Stimulated activated CD8-positive, alpha-beta memory T cell treated with anti-CD3 and anti-CD28 coated beads, Interleukin-12 subunit alpha, Interleukin-12 subunit beta, amount 100 ng/mL, for 4 hours (primary cell): Measurements from ENCODE around the gene RAB25.
"Not testable (repeated sequence)": the region's sequence is repeated elsewhere in the genome, so short reads cannot be mapped to it uniquely, and the experiment has no call there.

ENCODE experiments used
- DNase-seq: peaks from one replicate; pipeline ENCODE4 v3.0.0-alpha.2; 2020; ENCODE audit warnings: low read depth

The RAB25 gene

DNA sequence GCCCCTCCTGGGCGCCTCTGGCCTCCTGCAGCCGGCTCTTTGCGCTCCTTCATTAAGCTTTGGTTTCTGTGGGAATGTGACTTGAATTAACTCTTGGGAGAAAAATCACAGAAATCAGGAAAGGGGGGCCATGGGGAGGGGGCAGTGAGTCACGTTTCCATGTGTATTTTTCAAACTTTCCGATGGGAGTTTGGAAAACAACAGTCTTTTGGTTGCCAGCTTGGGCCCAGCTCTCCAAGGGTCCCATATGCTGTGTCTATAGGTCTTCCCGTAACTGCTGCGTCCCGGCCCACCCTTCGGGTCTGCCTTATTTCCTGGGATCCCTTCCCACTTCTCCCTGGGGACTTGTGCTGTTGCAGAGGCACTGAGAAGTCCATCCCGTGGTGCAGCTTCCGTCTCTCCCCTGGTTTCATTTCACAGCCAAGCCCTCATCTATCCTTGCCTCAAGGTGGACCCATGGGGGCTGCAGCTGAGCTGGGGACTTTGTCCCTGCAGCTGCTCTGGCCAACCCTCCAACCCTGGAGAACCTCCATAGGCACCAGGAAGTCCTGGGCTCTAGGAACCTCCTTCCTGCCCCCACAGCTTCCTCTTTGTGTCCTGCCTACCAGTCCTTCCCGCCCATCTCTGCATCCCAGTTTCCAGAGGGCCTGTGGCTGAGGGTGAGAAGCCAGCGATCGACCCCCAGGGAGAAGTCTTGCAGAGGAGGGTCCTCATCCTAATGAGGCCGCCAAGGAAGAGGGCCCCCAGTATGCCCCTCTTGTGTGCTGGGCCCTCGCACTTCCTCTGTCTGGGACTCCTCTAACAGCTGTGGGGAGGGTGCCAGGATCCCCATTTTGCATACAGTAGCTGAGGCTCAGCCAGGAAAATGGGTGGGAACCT lies 41.9 kb downstream of the RAB25 start:
- no peak for DNase-seq

DNA sequence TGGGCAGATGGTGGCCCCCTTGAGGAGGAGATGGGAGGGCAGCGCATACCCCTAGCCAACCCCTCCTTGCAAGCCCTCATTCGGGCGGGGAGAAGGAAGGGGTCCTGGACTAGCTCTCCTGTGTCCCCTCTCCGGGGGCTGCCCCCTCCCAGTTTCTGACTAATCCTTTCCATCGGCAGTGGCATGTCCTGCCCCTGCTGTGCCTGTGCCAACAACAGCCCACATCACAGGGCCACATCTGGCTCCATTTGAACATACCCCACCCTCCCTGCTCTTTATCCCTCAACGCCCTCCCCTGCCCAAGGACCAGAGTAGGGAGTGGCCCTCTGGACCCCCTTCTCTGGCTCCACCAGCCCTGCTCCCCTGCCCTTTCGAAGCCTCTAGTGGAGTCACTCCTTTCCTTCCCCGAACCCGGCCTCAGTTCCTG lies 42.6 kb downstream of the RAB25 start:
- DNase-seq, result no peak

DNA sequence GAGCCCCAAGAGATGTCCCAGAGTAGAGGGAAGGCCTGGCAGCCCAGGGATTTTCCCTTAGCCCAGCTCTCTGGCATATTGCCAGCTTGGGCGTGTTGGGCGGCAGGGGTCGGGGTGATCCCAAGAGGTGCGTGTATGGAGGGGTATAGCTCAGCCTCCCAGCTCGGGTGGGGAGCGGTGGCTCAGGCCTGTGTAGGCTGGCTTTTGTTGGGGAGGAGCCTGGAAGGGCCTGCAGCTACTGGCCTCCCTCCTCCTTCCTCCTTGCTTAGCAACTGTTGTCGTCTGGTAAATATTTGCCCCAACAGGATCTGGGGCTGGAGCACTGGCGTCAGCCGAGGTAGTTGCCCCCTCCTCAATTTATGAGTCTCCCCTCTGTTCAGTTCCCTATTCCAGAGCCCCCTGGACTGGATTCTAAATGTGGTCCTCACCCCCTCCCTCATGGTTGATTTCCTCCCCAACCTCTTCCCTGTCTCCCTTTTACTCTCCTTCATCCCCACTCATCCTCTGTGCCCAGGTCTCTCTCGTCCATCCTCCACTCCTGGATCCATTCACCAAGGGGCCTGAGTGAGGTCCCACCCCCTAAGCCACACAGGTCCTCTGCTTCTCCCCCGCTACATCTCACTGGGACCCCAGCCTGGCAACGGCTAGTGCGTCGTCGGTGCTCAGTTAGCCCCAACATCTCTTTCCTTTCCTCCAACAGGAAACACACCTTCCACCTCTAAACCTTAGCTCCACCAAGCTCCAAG lies 43.3 kb downstream of the RAB25 start:
- no peak for DNase-seq

DNA sequence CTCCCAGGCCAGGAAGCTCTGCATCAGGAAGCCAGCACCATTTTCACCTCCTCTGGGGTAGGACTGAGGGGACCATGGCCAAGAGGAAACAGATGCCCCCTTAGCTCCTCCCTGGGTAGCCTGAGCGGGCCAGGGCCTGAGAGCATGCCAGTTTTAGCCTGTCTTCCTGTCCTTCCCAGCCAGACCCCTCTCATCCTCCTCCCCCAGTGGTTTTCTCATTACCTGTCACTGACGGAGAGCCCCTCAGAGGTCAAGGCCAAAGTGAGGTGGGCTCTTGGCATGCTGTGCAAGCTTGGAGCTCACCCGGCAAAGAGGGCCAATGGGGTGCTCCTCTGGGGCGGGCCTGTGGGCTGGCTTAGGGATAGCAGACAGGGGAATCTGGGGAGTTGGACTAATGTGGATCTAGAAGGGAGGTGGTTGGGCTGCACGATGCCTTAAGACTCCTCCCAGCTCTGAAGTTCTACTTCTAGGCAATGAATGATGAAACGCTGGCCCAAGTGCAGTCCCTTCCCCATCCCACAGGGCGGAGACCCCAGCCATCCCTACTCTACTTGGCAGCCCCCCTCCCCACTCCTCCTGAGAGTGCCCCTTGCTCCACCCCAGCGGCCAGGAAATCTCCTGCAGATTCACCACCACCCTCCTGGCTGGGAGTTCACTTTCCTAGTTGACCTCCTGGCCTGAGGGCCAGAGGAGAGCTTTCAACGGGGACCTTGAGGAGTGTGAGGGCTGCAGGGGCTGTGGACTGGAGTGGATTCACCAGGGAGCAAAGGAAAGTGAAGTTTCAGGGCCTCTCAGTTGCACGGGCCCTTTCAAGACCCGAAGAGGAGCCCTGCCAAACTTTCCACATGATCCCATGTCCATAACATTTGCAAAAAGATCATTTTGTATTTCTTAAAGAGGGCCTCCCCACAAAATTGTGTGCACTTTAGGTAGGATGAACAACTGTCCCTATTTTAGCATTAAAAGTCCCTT lies 44.2 kb downstream of the RAB25 start:
- no peak for DNase-seq

DNA sequence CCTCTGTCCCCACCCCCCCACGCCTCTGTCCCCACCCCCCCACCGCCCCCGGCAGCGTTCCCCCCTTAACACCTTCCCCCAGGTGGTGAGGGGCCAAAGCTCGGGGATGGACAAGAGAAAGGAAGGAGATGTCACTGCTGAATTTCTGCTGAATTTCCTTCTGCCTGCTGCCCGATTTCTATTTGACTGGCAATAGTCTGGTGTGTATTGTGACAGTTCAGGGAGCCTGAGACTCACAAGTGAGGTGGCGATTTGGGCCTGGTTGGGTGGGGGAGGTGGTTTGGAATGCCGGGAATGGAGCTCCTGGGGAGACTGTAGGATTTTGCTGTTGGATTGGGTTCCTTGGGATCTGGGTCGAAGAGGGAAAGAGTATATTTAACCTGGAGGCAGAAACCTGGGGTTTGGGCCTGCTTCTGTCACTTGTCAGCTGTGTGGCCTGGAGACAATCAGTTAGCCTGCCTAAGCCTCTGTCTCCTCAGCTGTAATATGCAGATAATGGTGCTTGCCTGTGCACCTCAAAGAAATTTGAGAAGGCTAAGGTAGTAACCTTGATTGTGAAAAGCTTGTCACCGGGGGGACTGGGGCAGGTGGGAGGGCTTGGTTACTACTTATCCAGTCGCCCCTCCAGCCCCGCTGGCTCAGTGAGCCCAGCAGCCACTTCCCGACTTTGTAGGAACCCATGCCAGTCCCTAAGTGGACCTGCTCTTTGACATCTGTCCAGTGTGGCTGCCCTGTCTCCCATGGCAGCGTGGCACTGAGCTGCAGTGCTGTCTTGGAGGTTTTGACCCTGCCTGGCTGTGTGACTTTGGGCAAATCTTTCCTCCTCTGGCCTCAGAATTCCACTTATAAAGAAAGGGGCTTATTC lies 45.9 kb downstream of the RAB25 start:
- DNase-seq, result no peak

DNA sequence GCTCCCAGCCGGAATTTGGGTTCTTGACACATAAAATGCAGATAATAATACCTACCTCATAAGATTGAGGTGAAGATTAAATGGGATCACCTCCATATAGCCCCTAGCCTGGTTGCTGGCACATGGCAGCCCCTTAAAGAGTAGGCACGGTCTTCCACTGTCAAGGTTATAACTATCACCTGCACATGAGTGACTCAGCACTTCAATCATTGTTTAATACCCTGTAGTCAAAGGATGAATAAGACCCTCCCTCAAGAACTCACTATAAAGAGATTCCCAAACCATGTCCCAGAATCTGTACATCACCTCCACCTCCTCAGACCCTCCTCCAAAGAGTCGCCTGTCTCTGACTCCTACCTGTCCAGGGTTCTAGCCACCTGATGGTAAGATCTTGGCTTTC lies 47.1 kb downstream of the RAB25 start:
- no peak for DNase-seq

DNA sequence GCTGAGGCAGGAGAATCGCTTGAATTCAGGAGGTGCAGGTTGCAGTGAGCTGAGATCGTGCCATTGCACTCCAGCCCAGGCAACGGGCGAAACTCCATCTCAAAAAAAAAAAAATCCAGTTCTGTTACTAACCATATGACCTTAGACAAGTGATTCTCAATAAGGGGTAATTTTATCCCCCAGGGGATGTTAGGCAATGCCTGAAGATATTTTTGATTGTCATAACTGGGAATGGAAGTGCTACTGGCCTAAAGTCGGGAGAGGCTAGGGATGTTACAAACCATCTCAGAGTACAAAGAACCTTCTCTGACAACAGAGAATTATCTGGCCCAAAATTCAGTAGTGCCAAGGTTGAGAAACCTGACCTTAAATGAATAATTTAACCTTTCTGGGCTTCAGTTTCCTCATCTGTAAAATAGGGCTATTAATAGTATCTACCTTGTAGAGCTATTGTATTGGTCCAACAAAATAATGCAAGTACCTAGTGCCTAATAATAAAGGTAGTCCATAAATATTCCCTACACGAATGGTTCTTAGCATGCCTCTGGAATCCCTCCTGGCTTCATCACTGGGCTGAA lies 47.8 kb downstream of the RAB25 start:
- DNase-seq, result no peak

DNA sequence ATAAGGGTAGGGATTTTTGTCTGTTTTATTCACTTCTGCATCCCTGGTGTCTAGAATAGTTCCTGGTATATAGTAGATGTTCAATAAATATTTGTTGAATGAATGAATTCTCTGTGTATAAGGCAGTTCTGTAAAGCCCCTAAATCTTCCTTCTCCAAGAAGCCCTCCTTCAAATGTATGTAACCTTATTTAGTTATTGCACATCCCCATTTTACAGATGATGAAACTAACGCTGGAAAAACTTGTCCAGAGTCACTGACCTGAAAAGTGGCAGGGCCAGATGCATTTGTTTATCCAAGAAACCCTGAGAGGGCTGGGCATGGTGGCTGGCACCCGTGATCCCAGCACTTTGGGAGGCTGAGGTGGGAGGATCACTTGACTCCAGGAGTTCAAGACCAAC lies 49.3 kb downstream of the RAB25 start:
- no peak for DNase-seq

DNA sequence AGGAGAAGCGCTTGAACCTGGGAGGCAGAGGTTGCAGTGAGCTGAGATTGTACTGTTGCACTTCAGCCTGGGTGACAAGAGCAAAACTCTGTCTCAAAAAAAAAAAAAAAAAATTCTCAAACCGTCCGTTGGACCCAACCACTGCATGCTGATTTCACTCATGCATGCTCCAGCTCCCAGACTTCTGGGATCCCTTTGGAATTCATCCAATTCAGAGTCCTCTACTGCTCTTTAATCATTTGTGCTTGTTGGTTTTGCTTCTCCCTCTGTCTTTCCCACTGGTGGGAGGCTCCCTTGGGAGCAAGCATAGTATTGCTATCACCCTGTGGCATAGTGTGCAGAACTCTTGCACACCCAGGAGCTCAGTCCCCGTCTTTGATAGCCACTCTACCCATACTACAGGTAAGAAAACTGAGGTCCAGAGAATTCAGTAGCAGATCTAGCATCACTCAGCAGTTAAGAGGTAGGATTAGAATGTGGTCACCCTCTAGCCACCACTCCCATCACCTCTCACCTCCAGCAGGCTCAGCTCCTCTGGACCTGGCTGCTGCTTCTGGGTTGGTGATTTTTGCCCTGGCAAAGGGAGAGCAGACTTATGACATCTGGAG lies 50.5 kb downstream of the RAB25 start:
- no peak for DNase-seq

DNA sequence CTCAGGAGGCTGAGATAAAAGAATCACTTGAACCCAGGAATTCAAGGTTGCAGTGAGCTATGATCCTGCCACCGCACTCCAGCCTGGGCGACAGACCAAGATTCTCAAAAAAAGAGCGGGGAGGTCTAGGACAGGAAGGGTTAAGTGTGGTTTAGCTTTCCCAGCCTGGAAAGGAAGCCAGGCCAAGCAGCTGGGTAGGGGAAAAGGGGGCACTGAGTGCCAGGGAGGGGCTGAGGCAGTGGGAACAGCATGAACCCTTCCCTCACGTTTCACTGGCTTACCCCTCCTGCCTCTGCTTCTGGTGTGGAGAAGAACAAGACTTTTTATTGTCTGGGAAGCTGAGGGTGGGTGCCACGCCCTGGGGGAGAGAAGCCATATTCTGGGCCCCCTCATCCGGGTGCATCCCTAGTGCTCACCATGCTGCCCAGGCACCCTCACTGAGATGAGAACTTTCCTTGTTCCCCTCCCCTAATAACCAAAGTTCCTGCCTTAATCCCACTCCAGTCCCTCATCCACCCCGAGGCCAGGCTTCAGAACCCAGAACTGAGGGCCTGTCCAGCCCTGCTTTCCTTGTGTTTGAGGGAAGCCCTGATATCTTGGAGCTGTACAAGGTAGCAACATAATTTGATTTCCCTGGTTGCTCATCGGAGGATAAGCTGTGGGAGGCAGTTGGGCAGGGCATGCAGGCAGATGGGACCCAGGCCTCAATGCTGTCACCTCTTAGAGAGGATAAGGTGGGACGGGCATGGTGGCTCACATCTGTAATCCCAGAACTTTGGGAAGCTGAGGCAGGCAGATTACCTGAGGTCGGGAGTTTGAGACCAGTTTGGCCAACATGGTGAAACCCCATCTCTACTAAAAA lies 51.5 kb downstream of the RAB25 start:
- DNase-seq, result no peak

DNA sequence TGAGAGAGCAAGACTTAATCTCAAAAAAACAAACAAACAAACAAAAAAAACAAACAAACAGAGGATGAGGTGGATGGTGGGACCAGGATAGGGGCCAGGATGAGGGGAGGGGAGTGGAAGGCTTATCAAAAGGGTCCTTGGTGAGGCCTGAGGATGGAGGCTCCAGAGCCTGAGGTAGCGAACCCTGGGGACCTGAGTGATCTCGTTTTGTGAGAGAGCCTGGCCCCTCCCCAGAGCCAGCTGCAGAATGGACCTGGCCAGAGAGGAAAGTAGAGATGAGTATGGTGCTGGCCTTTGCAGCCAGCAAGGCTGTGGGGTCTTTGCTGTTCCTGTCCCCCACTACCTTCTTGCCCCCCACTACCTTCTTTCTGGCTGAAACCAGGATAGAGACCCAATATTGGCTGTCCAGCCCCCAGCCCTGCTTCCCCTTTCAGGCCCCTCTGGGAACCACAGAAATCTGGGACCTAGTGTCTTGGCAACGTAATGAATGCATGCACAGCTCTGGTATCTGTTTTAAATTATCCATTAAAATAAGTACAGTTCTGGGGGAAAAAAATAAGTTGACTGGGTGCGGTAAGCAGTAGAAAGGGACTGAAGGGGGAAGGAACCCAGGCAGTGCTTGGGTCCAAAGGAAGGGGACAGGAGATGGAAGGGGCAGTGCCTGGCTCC lies 52.5 kb downstream of the RAB25 start:
- no peak for DNase-seq

DNA sequence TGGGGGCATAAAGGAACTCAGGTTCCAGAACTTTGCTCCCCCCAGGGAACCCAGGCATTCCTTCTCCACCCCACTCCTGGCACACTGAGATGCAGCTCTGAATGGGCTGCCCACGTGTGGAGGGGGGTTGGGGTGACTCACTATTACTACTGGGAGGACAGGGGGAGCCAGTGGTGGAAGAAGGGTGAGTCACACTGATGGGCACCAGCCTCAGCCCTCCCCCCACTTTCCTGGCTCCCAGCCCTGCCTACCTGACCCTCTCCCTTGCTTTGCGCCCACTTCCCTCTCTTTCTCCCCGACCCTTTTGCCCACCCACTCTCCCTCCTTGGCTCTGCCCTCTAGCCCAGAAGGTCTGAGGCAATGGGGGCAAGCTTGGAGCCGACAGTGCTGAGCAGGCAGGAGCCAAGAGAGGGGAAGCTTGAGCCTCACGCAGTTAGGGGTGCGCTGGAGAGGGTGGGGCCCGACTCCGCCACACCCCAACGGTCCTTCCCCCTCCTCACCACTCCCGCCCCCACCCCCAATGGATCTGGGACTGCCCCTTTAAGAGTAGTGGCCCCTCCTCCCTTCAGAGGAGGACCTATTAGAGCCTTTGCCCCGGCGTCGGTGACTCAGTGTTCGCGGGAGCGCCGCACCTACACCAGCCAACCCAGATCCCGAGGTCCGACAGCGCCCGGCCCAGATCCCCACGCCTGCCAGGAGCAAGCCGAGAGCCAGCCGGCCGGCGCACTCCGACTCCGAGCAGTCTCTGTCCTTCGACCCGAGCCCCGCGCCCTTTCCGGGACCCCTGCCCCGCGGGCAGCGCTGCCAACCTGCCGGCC lies 53.4 kb downstream of the RAB25 start, which contains the start of gene LMNA:
Gene LMNA, plus strand, starts transcription at position 611 of the 818 bp plus-strand sequence. CDS start 208 bp downstream, outside the sequence.
- DNase-seq, result peak; percentile 70

DNA sequence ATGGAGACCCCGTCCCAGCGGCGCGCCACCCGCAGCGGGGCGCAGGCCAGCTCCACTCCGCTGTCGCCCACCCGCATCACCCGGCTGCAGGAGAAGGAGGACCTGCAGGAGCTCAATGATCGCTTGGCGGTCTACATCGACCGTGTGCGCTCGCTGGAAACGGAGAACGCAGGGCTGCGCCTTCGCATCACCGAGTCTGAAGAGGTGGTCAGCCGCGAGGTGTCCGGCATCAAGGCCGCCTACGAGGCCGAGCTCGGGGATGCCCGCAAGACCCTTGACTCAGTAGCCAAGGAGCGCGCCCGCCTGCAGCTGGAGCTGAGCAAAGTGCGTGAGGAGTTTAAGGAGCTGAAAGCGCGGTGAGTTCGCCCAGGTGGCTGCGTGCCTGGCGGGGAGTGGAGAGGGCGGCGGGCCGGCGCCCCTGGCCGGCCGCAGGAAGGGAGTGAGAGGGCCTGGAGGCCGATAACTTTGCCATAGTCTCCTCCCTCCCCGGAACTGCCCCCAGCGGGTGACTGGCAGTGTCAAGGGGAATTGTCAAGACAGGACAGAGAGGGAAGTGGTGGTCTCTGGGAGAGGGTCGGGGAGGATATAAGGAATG lies 54.1 kb downstream of the RAB25 start:
- no peak for DNase-seq

DNA sequence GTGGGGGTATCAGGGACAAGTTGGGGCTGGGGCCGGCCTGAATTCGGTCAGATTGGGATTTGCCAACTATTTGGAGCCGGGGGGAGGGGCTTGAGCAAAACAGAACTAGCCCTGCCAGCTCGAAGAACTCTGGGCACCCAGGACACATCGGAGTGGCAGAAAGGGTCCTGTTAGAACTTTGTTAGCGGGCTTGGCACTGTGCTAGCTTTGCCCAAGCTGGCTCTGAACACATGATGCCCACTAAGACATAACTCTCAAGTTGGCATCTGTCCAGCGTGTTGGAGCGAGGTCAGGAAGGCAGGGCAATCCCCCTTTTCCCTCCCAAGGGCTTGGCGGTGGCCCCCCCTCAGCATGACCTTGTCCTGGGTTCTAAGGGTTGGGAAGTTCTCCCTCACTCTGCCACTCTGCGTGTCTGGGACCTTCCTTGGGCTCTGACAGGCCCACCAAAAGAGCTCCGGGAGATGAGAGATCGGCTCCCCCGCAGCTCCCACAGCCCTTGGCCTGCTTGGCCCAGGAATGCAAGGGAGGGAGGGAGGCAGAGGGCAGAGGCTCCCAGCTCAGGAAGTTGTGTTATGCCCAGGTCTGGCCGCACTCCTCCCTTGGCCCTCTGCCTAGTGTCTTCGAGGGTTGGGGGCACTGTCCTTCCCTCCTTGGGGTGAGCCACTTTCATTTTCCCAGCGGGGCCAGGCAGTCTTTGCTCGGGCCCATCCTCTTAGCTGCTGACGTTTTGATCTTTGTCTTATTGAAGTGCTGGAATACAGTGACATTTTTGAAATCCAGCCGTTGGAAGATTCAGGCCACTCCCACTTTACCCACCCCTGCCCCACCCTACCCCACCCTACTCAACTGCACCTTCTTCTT lies 54.8 kb downstream of the RAB25 start:
- no peak for DNase-seq

DNA sequence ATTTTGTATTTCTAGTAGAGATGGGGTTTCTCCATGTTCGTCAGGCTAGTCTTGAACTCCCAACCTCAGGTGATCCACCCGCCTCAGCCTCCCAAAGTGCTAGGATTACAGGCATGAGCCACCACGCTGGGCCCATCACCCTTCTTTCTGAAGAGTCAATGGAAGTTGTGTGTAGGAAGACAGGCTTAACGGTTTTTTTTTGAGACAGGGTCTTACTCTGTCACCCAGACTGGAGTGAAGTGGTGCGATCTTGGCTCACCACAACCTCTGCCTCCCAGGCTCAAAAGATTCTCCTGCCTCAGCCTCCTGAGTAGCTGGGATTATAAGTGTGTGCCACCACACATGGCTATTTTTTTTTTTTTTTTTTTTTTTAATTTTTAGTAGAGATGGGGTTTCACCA lies 55.8 kb downstream of the RAB25 start:
- not testable (repeated sequence) for DNase-seq

DNA sequence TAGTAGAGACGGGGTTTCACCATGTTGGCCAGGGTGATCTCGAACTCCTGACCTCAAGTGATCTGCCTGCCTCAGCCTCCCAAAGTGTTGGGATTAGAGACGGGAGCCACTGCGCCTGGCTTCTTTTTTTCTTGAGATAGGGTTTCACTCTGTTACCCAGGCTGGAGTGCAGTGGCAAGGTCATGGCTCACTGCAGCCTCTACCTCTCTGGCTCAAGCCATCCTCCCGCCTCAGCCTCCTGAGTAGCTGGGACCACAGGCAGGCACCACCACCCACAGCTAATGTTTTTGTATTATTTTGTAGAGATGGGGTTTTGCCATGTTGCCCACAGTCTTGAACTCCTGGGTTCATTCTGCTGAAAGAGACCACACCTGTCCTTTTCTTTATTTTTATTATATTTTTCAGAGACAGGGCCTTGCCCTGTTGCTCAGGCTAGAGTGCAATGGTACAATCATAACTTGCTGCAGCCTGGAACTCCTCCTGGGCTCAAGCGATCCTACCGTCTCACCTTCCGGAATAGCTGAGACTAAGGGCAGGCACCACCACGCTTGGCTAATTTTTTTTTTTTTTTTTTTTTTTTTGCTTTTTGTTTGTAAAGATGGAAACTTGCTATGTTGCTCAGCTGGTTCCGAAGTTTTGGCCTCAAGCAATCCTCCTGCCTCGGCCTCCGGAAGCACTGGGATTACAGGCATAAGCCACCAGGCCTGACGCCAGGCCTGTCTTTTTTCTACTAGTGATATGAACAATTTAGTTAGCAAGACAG lies 56.6 kb downstream of the RAB25 start:
- DNase-seq, result no peak
